Stimulated activated CD8-positive, alpha-beta memory T cell treated with anti-CD3 and anti-CD28 coated beads, Interleukin-4, amount 100 ng/mL, for 24 hours (primary cell): ENCODE measurements around the gene ANXA8.
"Not testable (repeated sequence)": the region's sequence is repeated elsewhere in the genome, so short reads cannot be mapped to it uniquely, and the experiment has no call there.

ENCODE experiments used
- DNase-seq: peaks from one replicate; pipeline ENCODE4 v3.0.0-alpha.2; 2020; ENCODE audit warnings: low read depth

ANXA8 gene

GRCh38 chr10:47462577-47463358 lies 21.1 kb downstream of the ANXA8 start:
- DNase-seq: not testable (repeated sequence)

- not testable (repeated sequence) for DNase-seq
Observed at GRCh38 chr10:47461261-47461687, 22.6 kb downstream of the ANXA8 start.

GRCh38 chr10:47458466-47459154 lies 25.3 kb downstream of the ANXA8 start:
- DNase-seq: no peak

- no peak for DNase-seq
Observed at GRCh38 chr10:47457826-47458225, 26.1 kb downstream of the ANXA8 start.

GRCh38 chr10:47457528-47457820 lies 26.4 kb downstream of the ANXA8 start:
- no peak for DNase-seq

GRCh38 chr10:47456794-47457527 lies 27.0 kb downstream of the ANXA8 start:
- DNase-seq: no peak

GRCh38 chr10:47456079-47456785 lies 27.7 kb downstream of the ANXA8 start:
- no peak for DNase-seq

- DNase-seq: not testable (repeated sequence)
Observed at GRCh38 chr10:47455350-47456078, 28.4 kb downstream of the ANXA8 start.

- no peak for DNase-seq
Observed at GRCh38 chr10:47454780-47455058, 29.2 kb downstream of the ANXA8 start.

GRCh38 chr10:47454008-47454779 lies 29.7 kb downstream of the ANXA8 start:
- no peak for DNase-seq

- DNase-seq: no peak
Observed at GRCh38 chr10:47453141-47454007, 30.5 kb downstream of the ANXA8 start.

GRCh38 chr10:47452495-47453140 lies 31.3 kb downstream of the ANXA8 start:
- no peak for DNase-seq

- no peak for DNase-seq
Observed at GRCh38 chr10:47451998-47452494, 31.9 kb downstream of the ANXA8 start.

- no peak for DNase-seq
Observed at GRCh38 chr10:47451273-47451997, 32.5 kb downstream of the ANXA8 start.

GRCh38 chr10:47450442-47450841 lies 33.5 kb downstream of the ANXA8 start:
- no peak for DNase-seq

- no peak for DNase-seq
Observed at GRCh38 chr10:47449979-47450378, 33.9 kb downstream of the ANXA8 start.

GRCh38 chr10:47449102-47449978 lies 34.6 kb downstream of the ANXA8 start:
- no peak for DNase-seq

GRCh38 chr10:47447705-47448104 lies 36.2 kb downstream of the ANXA8 start:
- no peak for DNase-seq
